ENCODE data around the gene ARHGAP27. TPM values are rescaled to one million over a fixed set of nuclear protein-coding genes. Genes with fewer than 3 reads are reported as not detected.

The ARHGAP27 gene
- total RNA-seq, 2 experiments from 2014 or later, result 55.5 to 56.8 TPM

GRCh38 chr17:45357364-45357997, 75.2 kb downstream of the ARHGAP27 start:
- H3K36me3 ChIP-seq (ENCODE audit: insufficient read depth, low read length), result no peaks in the 10 kb centered on the region
- H2AFZ ChIP-seq (ENCODE audit: low read length), result no peak overlapping the region
- H3K79me2 ChIP-seq (ENCODE audit: insufficient read depth, low read depth, low read length), result no peaks in the 10 kb centered on the region
- no peaks in the 10 kb centered on the region for H3K9me2 ChIP-seq (ENCODE audit: insufficient read depth, low read length)
- TF ChIP-seq CTCF (conservative IDR thresholded peaks at IDR 0.05; ENCODE audit: low read length), result no peak
- TF ChIP-seq EZH2phosphoT487 (IDR thresholded peaks at IDR 0.05; ENCODE audit: borderline replicate concordance, low read depth, low read length), result no peak
- H3K4me1 ChIP-seq (ENCODE audit: insufficient read depth, low read length, poor library complexity, severe bottlenecking), result no peaks in the 10 kb centered on the region
- POLR2A ChIA-PET, result no interaction called here
- H3K4me2 ChIP-seq (ENCODE audit: low read length), result no peak overlapping the region
- intact Hi-C loops (cut with micrococcal nuclease; ENCODE audit: unreplicated experiment), result no loop called here
- no peak for DNase-seq (ENCODE audit: low spot score)
- no peak overlapping the region for H3K4me3 ChIP-seq (ENCODE audit: low read depth, low read length, poor library complexity, severe bottlenecking)
- BruUV-seq (replicated peaks), result no TSS peak
- H4K20me1 ChIP-seq (ENCODE audit: insufficient read depth, low read length), result no peaks in the 10 kb centered on the region
- CTCF ChIA-PET (ENCODE audit: unreplicated experiment), result interaction anchor here (0.5 kb wide), 1 partner anchor 209 kb away, joined by 5 read pairs; the partner anchor contains the start of gene HEXIM1
- H3K27ac ChIP-seq (ENCODE audit: low read depth, low read length, poor library complexity, severe bottlenecking), result no peak overlapping the region
- H3K9me3 ChIP-seq (ENCODE audit: low read length), result 0 out of 2 replicates have a peak, but pooled peaks cover 7% of the 10 kb centered on the region

- ChIA-PET CTCF (ENCODE audit: unreplicated experiment) (no interaction called here), POLR2A (no interaction called here)
- Histone ChIP-seq H3K27ac (ENCODE audit: low read depth, low read length, poor library complexity, severe bottlenecking) (no peak overlapping the region), H3K4me2 (ENCODE audit: low read length) (no peak overlapping the region), H3K36me3 (ENCODE audit: insufficient read depth, low read length) (no peaks in the 10 kb centered on the region), H3K9me2 (ENCODE audit: insufficient read depth, low read length) (no peaks in the 10 kb centered on the region), H2AFZ (ENCODE audit: low read length) (no peak overlapping the region), H3K79me2 (ENCODE audit: insufficient read depth, low read depth, low read length) (no peaks in the 10 kb centered on the region), H3K4me1 (ENCODE audit: insufficient read depth, low read length, poor library complexity, severe bottlenecking) (no peaks in the 10 kb centered on the region), H4K20me1 (ENCODE audit: insufficient read depth, low read length) (no peaks in the 10 kb centered on the region), H3K9me3 (ENCODE audit: low read length) (0 out of 2 replicates have a peak, but pooled peaks cover 7% of the 10 kb centered on the region), H3K4me3 (ENCODE audit: low read depth, low read length, poor library complexity, severe bottlenecking) (no peak overlapping the region)
- BruUV-seq (replicated peaks), result no TSS peak
- DNase-seq (ENCODE audit: low spot score), result no peak
- TF ChIP-seq CTCF (conservative IDR thresholded peaks at IDR 0.05; ENCODE audit: low read length) (no peak), EZH2phosphoT487 (IDR thresholded peaks at IDR 0.05; ENCODE audit: borderline replicate concordance, low read depth, low read length) (no peak)
- intact Hi-C loops (cut with micrococcal nuclease; ENCODE audit: unreplicated experiment), result no loop called here
Measured at GRCh38 chr17:45355087-45355486, 77.6 kb downstream of the ARHGAP27 start.

GRCh38 chr17:45353043-45353442, 79.6 kb downstream of the ARHGAP27 start:
- Histone ChIP-seq H3K4me3 (ENCODE audit: low read depth, low read length, poor library complexity, severe bottlenecking) (no peak overlapping the region), H3K9me3 (ENCODE audit: low read length) (0 out of 2 replicates have a peak, but pooled peaks cover 4% of the 10 kb centered on the region), H4K20me1 (ENCODE audit: insufficient read depth, low read length) (no peaks in the 10 kb centered on the region), H3K27ac (ENCODE audit: low read depth, low read length, poor library complexity, severe bottlenecking) (no peak overlapping the region), H3K4me2 (ENCODE audit: low read length) (no peak overlapping the region), H3K36me3 (ENCODE audit: insufficient read depth, low read length) (no peaks in the 10 kb centered on the region), H3K9me2 (ENCODE audit: insufficient read depth, low read length) (no peaks in the 10 kb centered on the region), H2AFZ (ENCODE audit: low read length) (no peak overlapping the region), H3K79me2 (ENCODE audit: insufficient read depth, low read depth, low read length) (no peaks in the 10 kb centered on the region), H3K4me1 (ENCODE audit: insufficient read depth, low read length, poor library complexity, severe bottlenecking) (no peaks in the 10 kb centered on the region)
- intact Hi-C loops (cut with micrococcal nuclease; ENCODE audit: unreplicated experiment), result no loop called here
- POLR2A ChIA-PET, result no interaction called here
- no TSS peak for BruUV-seq (replicated peaks)
- TF ChIP-seq CTCF (conservative IDR thresholded peaks at IDR 0.05; ENCODE audit: low read length), result no peak
- DNase-seq (ENCODE audit: low spot score), result no peak
- CTCF ChIA-PET (ENCODE audit: unreplicated experiment), result no interaction called here

Measured in OCI-LY7 (cell line).